Measurements from ENCODE around the gene TTC24.

Gene TTC24

GRCh38 chr1:156579472-156579871 is at the start of gene TTC24:
Gene TTC24 (plus strand): TSS chr1:156579723. CDS start chr1:156581365, 1,642 bp downstream.
- peaks cover 22% of the 10 kb centered on the region for H3K4me1 ChIP-seq (ENCODE audit: control insufficient read depth, insufficient read depth, low read length)
- H3K27me3 ChIP-seq (ENCODE audit: control insufficient read depth, insufficient read depth, low read length), result no peaks in the 10 kb centered on the region
- H3K36me3 ChIP-seq (ENCODE audit: control insufficient read depth, insufficient read depth, low read length), result no peaks in the 10 kb centered on the region
- H3K9ac ChIP-seq (ENCODE audit: low read length), result no peak within 1 kb of the TSS
- no peaks in the 10 kb centered on the region for H3K9me3 ChIP-seq (ENCODE audit: control insufficient read depth, low read length)
- H3K4me3 ChIP-seq (ENCODE audit: low read length), result no peak within 1 kb of the TSS

- Histone ChIP-seq H3K4me1 (ENCODE audit: control insufficient read depth, insufficient read depth, low read length) (peaks cover 16% of the 10 kb centered on the region), H3K27me3 (ENCODE audit: control insufficient read depth, insufficient read depth, low read length) (no peaks in the 10 kb centered on the region), H3K36me3 (ENCODE audit: control insufficient read depth, insufficient read depth, low read length) (no peaks in the 10 kb centered on the region), H3K9ac (ENCODE audit: low read length) (no peak overlapping the region), H3K9me3 (ENCODE audit: control insufficient read depth, low read length) (no peaks in the 10 kb centered on the region), H3K4me3 (ENCODE audit: low read length) (no peak overlapping the region)
These were observed 49.5 kb upstream of the TTC24 start for GRCh38 chr1:156530006-156530405.

- Histone ChIP-seq H3K4me1 (ENCODE audit: control insufficient read depth, insufficient read depth, low read length) (no peaks in the 10 kb centered on the region), H3K27me3 (ENCODE audit: control insufficient read depth, insufficient read depth, low read length) (no peaks in the 10 kb centered on the region), H3K9me3 (ENCODE audit: control insufficient read depth, low read length) (no peaks in the 10 kb centered on the region), H3K36me3 (ENCODE audit: control insufficient read depth, insufficient read depth, low read length) (no peaks in the 10 kb centered on the region), H3K9ac (ENCODE audit: low read length) (no peak overlapping the region), H3K4me3 (ENCODE audit: low read length) (no peak overlapping the region)
These were observed 47.1 kb upstream of the TTC24 start for GRCh38 chr1:156532374-156532773.

- Histone ChIP-seq H3K4me1 (ENCODE audit: control insufficient read depth, insufficient read depth, low read length) (no peaks in the 10 kb centered on the region), H3K9me3 (ENCODE audit: control insufficient read depth, low read length) (no peaks in the 10 kb centered on the region), H3K36me3 (ENCODE audit: control insufficient read depth, insufficient read depth, low read length) (no peaks in the 10 kb centered on the region), H3K4me3 (ENCODE audit: low read length) (no peak overlapping the region), H3K9ac (ENCODE audit: low read length) (no peak overlapping the region), H3K27me3 (ENCODE audit: control insufficient read depth, insufficient read depth, low read length) (no peaks in the 10 kb centered on the region)
These were observed 45.8 kb upstream of the TTC24 start for GRCh38 chr1:156533568-156534220.

- Histone ChIP-seq H3K36me3 (ENCODE audit: control insufficient read depth, insufficient read depth, low read length) (no peaks in the 10 kb centered on the region), H3K4me1 (ENCODE audit: control insufficient read depth, insufficient read depth, low read length) (no peaks in the 10 kb centered on the region), H3K9me3 (ENCODE audit: control insufficient read depth, low read length) (no peaks in the 10 kb centered on the region), H3K4me3 (ENCODE audit: low read length) (no peak overlapping the region), H3K9ac (ENCODE audit: low read length) (no peak overlapping the region), H3K27me3 (ENCODE audit: control insufficient read depth, insufficient read depth, low read length) (no peaks in the 10 kb centered on the region)
These were observed 45.0 kb upstream of the TTC24 start for GRCh38 chr1:156534424-156535060.

- Histone ChIP-seq H3K9me3 (ENCODE audit: control insufficient read depth, low read length) (no peaks in the 10 kb centered on the region), H3K36me3 (ENCODE audit: control insufficient read depth, insufficient read depth, low read length) (no peaks in the 10 kb centered on the region), H3K27me3 (ENCODE audit: control insufficient read depth, insufficient read depth, low read length) (no peaks in the 10 kb centered on the region), H3K4me1 (ENCODE audit: control insufficient read depth, insufficient read depth, low read length) (no peaks in the 10 kb centered on the region), H3K9ac (ENCODE audit: low read length) (no peak overlapping the region), H3K4me3 (ENCODE audit: low read length) (no peak overlapping the region)
These were observed 42.5 kb upstream of the TTC24 start for GRCh38 chr1:156537027-156537426.

- H3K9me3 ChIP-seq (ENCODE audit: control insufficient read depth, low read length), result no peaks in the 10 kb centered on the region
- no peak overlapping the region for H3K9ac ChIP-seq (ENCODE audit: low read length)
- no peaks in the 10 kb centered on the region for H3K4me1 ChIP-seq (ENCODE audit: control insufficient read depth, insufficient read depth, low read length)
- no peak overlapping the region for H3K4me3 ChIP-seq (ENCODE audit: low read length)
- no peaks in the 10 kb centered on the region for H3K36me3 ChIP-seq (ENCODE audit: control insufficient read depth, insufficient read depth, low read length)
- no peaks in the 10 kb centered on the region for H3K27me3 ChIP-seq (ENCODE audit: control insufficient read depth, insufficient read depth, low read length)
These were observed 40.6 kb upstream of the TTC24 start for GRCh38 chr1:156538711-156539440.

- no peak overlapping the region for H3K9ac ChIP-seq (ENCODE audit: low read length)
- no peak overlapping the region for H3K4me3 ChIP-seq (ENCODE audit: low read length)
- no peaks in the 10 kb centered on the region for H3K27me3 ChIP-seq (ENCODE audit: control insufficient read depth, insufficient read depth, low read length)
- no peaks in the 10 kb centered on the region for H3K9me3 ChIP-seq (ENCODE audit: control insufficient read depth, low read length)
- no peaks in the 10 kb centered on the region for H3K36me3 ChIP-seq (ENCODE audit: control insufficient read depth, insufficient read depth, low read length)
- H3K4me1 ChIP-seq (ENCODE audit: control insufficient read depth, insufficient read depth, low read length), result no peaks in the 10 kb centered on the region
These were observed 39.6 kb upstream of the TTC24 start for GRCh38 chr1:156539818-156540355.

GRCh38 chr1:156540955-156541354 is 38.6 kb upstream of the TTC24 start:
- H3K4me3 ChIP-seq (ENCODE audit: low read length), result no peak overlapping the region
- no peaks in the 10 kb centered on the region for H3K27me3 ChIP-seq (ENCODE audit: control insufficient read depth, insufficient read depth, low read length)
- H3K9ac ChIP-seq (ENCODE audit: low read length), result no peak overlapping the region
- no peaks in the 10 kb centered on the region for H3K36me3 ChIP-seq (ENCODE audit: control insufficient read depth, insufficient read depth, low read length)
- no peaks in the 10 kb centered on the region for H3K4me1 ChIP-seq (ENCODE audit: control insufficient read depth, insufficient read depth, low read length)
- H3K9me3 ChIP-seq (ENCODE audit: control insufficient read depth, low read length), result no peaks in the 10 kb centered on the region

- Histone ChIP-seq H3K4me3 (ENCODE audit: low read length) (no peak overlapping the region), H3K36me3 (ENCODE audit: control insufficient read depth, insufficient read depth, low read length) (no peaks in the 10 kb centered on the region), H3K9me3 (ENCODE audit: control insufficient read depth, low read length) (no peaks in the 10 kb centered on the region), H3K4me1 (ENCODE audit: control insufficient read depth, insufficient read depth, low read length) (no peaks in the 10 kb centered on the region), H3K9ac (ENCODE audit: low read length) (no peak overlapping the region), H3K27me3 (ENCODE audit: control insufficient read depth, insufficient read depth, low read length) (no peaks in the 10 kb centered on the region)
These were observed 36.5 kb upstream of the TTC24 start for GRCh38 chr1:156543066-156543465.

- Histone ChIP-seq H3K4me1 (ENCODE audit: control insufficient read depth, insufficient read depth, low read length) (no peaks in the 10 kb centered on the region), H3K4me3 (ENCODE audit: low read length) (no peak overlapping the region), H3K9me3 (ENCODE audit: control insufficient read depth, low read length) (no peaks in the 10 kb centered on the region), H3K36me3 (ENCODE audit: control insufficient read depth, insufficient read depth, low read length) (no peaks in the 10 kb centered on the region), H3K9ac (ENCODE audit: low read length) (no peak overlapping the region), H3K27me3 (ENCODE audit: control insufficient read depth, insufficient read depth, low read length) (no peaks in the 10 kb centered on the region)
These were observed 34.9 kb upstream of the TTC24 start for GRCh38 chr1:156544592-156545102.

- Histone ChIP-seq H3K9ac (ENCODE audit: low read length) (no peak overlapping the region), H3K9me3 (ENCODE audit: control insufficient read depth, low read length) (no peaks in the 10 kb centered on the region), H3K27me3 (ENCODE audit: control insufficient read depth, insufficient read depth, low read length) (no peaks in the 10 kb centered on the region), H3K4me3 (ENCODE audit: low read length) (no peak overlapping the region), H3K4me1 (ENCODE audit: control insufficient read depth, insufficient read depth, low read length) (peaks cover 3% of the 10 kb centered on the region), H3K36me3 (ENCODE audit: control insufficient read depth, insufficient read depth, low read length) (no peaks in the 10 kb centered on the region)
These were observed 33.3 kb upstream of the TTC24 start for GRCh38 chr1:156546267-156546666.
